HepG2 (cell line): ENCODE results near the gene JPH3.

ENCODE experiments used
- CENPT ChIP-seq: sonication (generic); formaldehyde crosslinking; IDR thresholded peaks from 2 replicates; pipeline ENCODE4 v1.8.0; 2022; ENCODE audit warnings: low read depth, mild to moderate bottlenecking, moderate library complexity, missing genetic modification reagents
- CTCF ChIP-seq: sonication (generic); formaldehyde crosslinking; IDR thresholded peaks from 2 replicates; pipeline ENCODE4 v1.5.0; 2020; ENCODE audit warnings: mild to moderate bottlenecking, missing genetic modification reagents, moderate library complexity
- FOXA1 ChIP-seq, 2 experiments: fragments of 450-650 bp in 1 of 2; sonication (generic) in 1 of 2; formaldehyde crosslinking in 1 of 2; IDR thresholded peaks; 2 replicates each; pipeline versions ENCODE4 v1.4.0 to v1.6.1; 2016 to 2020; ENCODE audit warnings: missing genetic modification reagents in 1 of 2
- KDM5B ChIP-seq: sonication (generic); formaldehyde crosslinking; IDR thresholded peaks from 2 replicates; pipeline ENCODE4 v1.4.0; 2020; ENCODE audit warnings: missing genetic modification reagents, mild to moderate bottlenecking, borderline replicate concordance
- KMT2B ChIP-seq: IDR thresholded peaks from 2 replicates; pipeline ENCODE4 v1.6.1; 2016; ENCODE audit warnings: missing genetic modification reagents, missing compliant biosample characterization
- NCOR1 ChIP-seq: fragments of 200-600 bp; sonication (generic); IDR thresholded peaks from 2 replicates; pipeline ENCODE4 v1.7.0; 2017; ENCODE audit warnings: antibody characterized with exemption, low read length, borderline replicate concordance
- PHB2 ChIP-seq: fragments of 450-650 bp; IDR thresholded peaks from 2 replicates; pipeline ENCODE4 v1.6.1; 2018; ENCODE audit not compliant: partially characterized antibody
- TAF1 ChIP-seq: sonication (generic); formaldehyde crosslinking; IDR thresholded peaks from 2 replicates; pipeline ENCODE4 v1.4.0; 2020; ENCODE audit warnings: missing genetic modification reagents
- ZC3H13 ChIP-seq: sonication (generic); formaldehyde crosslinking; IDR thresholded peaks from 2 replicates; pipeline ENCODE4 v1.8.1; 2023; ENCODE audit warnings: mild to moderate bottlenecking, missing genetic modification reagents, moderate library complexity
- ZNF431 ChIP-seq: sonication (generic); formaldehyde crosslinking; IDR thresholded peaks from 2 replicates; pipeline ENCODE4 v1.9.0; 2022; ENCODE audit warnings: missing genetic modification reagents, low read depth, mild to moderate bottlenecking, borderline replicate concordance
- ZNF547 ChIP-seq: sonication (generic); formaldehyde crosslinking; IDR thresholded peaks from 2 replicates; pipeline ENCODE4 v1.5.1; 2020; ENCODE audit warnings: mild to moderate bottlenecking, missing genetic modification reagents
- ZNF598 ChIP-seq: sonication (generic); formaldehyde crosslinking; IDR thresholded peaks from 2 replicates; pipeline ENCODE4 v1.5.1; 2020; ENCODE audit warnings: mild to moderate bottlenecking, missing genetic modification reagents, borderline replicate concordance
- TF ChIP-seq, protein P1 (sequence below): sonication (generic); formaldehyde crosslinking; IDR thresholded peaks from 2 replicates; pipeline ENCODE4 v1.4.0; 2020; ENCODE audit warnings: missing genetic modification reagents
- TF ChIP-seq, protein P2 (sequence below): IDR thresholded peaks from 2 replicates; pipeline ENCODE4 v1.6.1; 2012; ENCODE audit warnings: inconsistent platforms

DNA sequence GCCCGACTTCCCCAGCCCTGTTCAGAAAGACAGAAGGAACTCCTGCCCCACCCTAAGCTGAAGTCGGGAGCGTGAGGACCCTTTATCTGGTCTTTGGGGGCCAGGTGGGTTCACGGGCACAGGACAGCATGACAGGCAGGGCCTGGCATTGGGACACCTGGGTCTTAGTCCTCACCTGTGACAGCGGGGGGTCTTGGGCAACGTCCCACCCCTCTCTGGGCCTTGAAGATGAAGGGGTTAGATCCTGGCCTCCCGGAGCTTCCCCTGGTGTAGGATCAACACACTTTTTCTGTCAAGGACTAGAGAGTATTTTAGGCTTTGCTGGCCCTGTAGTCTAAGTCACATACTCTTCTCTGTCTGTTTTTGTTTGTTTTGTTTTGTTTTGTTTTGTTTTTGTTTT lies 65.1 kb downstream of the JPH3 start:
- TF ChIP-seq, protein P1, sequence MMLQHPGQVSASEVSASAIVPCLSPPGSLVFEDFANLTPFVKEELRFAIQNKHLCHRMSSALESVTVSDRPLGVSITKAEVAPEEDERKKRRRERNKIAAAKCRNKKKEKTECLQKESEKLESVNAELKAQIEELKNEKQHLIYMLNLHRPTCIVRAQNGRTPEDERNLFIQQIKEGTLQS (CRISPR knock-in tag) = no peak
- no peak for TF ChIP-seq PHB2
- no peak for TF ChIP-seq ZNF598
- no peak for TF ChIP-seq CTCF
- no peak for TF ChIP-seq NCOR1
- no peak for TF ChIP-seq CENPT
- TF ChIP-seq KDM5B = no peak
- no peak for TF ChIP-seq ZNF547 (CRISPR knock-in tag)
- TF ChIP-seq ZC3H13 (CRISPR knock-in tag) = no peak
- TF ChIP-seq FOXA1 (IDR thresholded peaks at IDR 0.05) = no peak
- no peak for TF ChIP-seq FOXA1 (CRISPR knock-in tag; IDR thresholded peaks at IDR 0.05)
- no peak for TF ChIP-seq TAF1 (CRISPR knock-in tag)
- TF ChIP-seq ZNF431 = no peak
- TF ChIP-seq, protein P2, sequence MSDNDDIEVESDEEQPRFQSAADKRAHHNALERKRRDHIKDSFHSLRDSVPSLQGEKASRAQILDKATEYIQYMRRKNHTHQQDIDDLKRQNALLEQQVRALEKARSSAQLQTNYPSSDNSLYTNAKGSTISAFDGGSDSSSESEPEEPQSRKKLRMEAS = no peak
- no peak for TF ChIP-seq KMT2B (CRISPR knock-in tag)
